ENCODE results near the gene GLG1. TPM values are rescaled to one million over a fixed set of nuclear protein-coding genes. Genes with fewer than 3 reads are reported as not detected.
"Not testable (repeated sequence)": the region's sequence is repeated elsewhere in the genome, so short reads cannot be mapped to it uniquely, and the experiment has no call there.

Gene GLG1
- total and polyA plus RNA-seq, 4 donors = 107 to 149 (median 121) TPM

DNA sequence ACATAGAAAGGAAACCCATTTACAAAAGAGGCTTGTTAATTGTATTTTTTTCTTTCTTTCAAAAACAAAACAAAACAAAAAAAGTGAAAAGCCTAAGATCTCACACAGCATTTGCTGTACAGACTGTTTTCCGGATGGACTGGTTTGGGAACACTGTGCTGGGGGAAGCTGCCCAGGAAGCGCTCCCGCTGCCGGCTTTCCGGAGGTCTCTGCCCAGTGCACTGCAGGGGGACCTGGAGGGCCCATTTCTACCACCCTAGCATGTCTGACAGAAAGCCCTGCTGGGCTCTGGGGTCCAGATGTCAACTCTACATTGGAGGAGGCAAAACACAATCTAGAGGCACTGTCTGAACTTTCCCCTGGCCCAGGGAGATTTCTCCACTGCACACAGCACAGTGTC lies 159.3 kb downstream of the GLG1 start:
- H3K4me3 ChIP-seq (ENCODE audit: low read depth, low read length) = no peak overlapping the region
- peaks cover 50% of the 10 kb centered on the region for H3K36me3 ChIP-seq (ENCODE audit: control insufficient read depth, insufficient read depth, low read length)
- H3K27me3 ChIP-seq (ENCODE audit: control insufficient read depth, insufficient read depth, low read length) = no peaks in the 10 kb centered on the region
- WGBS (ENCODE audit: insufficient coverage) = 96% methylated on average over 5 of the region's 5 CpGs
- H3K4me1 ChIP-seq (ENCODE audit: control insufficient read depth, insufficient read depth, low read length) = no peaks in the 10 kb centered on the region
- DNase-seq (ENCODE audit: low read depth in 4 of 6, low spot score in 6 of 6) = no peak
- no peak overlapping the region for H3K27ac ChIP-seq (ENCODE audit: low read depth, low read length)
- H3K9me3 ChIP-seq (ENCODE audit: control insufficient read depth, insufficient read depth, low read length) = no peaks in the 10 kb centered on the region

DNA sequence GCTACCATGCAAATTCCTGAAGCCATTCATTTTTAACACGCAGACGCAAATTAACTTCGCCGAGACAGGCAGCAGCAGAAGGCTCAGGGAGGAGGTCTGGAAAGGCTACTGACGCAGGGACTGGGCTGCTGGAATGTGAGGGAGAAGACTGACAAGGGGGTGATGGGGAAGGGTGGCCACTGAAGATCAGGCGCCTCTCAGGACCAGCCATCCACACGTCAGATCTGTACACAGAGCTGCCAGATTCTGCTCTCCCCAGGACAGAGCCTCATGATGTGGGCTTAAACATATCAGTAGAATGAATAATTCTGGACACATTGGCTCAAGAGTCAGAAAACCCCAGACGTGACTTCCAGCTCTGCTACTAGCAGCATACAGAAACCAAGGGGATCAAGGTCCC lies 160.0 kb downstream of the GLG1 start:
- 90% methylated on average over 6 of the region's 8 CpGs for WGBS (ENCODE audit: insufficient coverage)

DNA sequence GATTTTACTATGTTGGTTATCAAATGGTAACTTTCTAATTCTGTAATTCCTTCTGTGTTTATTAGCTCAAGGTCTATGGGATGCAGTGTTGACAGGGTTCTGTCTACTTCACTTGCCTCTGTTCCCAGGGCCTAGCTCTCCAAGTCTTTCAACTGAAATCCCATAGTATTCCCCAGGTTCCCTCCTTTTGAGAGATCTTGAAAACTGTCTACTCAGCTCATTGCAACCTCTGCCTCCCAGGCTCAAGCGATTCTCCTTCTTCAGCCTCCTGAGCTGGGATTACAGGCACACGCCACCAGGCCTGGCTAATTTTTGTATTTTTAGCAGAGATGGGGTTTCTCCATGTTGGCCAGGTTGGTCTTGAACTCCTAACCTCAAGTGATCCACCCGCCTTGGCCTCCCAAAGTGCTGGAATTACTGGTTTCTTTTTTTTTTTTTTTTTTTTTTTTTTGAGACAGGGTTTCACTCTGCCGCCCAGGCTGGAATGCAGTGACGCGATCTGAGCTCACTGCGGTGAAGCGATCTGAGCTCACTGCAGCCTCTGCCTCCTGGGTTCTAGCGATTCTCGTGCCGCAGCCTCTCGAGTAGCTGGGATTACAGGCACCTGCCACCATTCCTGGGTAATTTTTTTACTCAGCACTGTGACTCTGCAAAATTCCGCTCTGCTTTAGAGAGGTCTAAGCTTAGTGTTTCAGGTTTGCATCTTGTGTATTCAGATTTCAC lies 163.1 kb downstream of the GLG1 start:
- WGBS (ENCODE audit: insufficient coverage) = 97% methylated on average over 9 of the region's 13 CpGs
- H3K4me1 ChIP-seq (ENCODE audit: control insufficient read depth, insufficient read depth, low read length) = not testable (repeated sequence)

More for the DNA sequence above, 160.0 kb downstream of the GLG1 start:
- no peaks in the 10 kb centered on the region for H3K27me3 ChIP-seq (ENCODE audit: control insufficient read depth, insufficient read depth, low read length)
- H3K4me3 ChIP-seq (ENCODE audit: low read depth, low read length) = no peak overlapping the region
- H3K27ac ChIP-seq (ENCODE audit: low read depth, low read length) = no peak overlapping the region
- no peak for DNase-seq (ENCODE audit: low read depth in 4 of 6, low spot score in 6 of 6)
- no peaks in the 10 kb centered on the region for H3K9me3 ChIP-seq (ENCODE audit: control insufficient read depth, insufficient read depth, low read length)
- H3K36me3 ChIP-seq (ENCODE audit: control insufficient read depth, insufficient read depth, low read length) = peaks cover 49% of the 10 kb centered on the region
- H3K4me1 ChIP-seq (ENCODE audit: control insufficient read depth, insufficient read depth, low read length) = no peaks in the 10 kb centered on the region

DNA sequence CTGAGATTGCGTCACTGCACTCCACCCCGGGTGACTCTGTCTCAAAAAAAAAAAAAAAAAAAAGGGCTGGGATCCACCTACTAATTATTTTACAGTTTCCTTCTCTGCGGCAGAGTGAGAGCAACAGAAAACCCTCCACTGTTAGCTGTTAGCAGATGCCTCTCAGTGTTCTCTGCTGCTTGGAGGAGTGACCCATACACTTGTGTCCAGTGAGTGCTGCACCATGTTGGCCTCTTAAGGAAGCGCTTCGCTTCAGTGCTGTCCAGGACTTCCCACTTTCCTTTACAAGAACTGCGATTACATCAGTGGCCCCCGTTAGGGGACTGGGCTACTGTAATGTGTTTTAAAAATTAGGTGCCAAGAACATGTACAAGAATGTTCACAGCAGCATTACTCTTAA lies 167.2 kb downstream of the GLG1 start:
- DNase-seq (ENCODE audit: low read depth in 4 of 6, low spot score in 6 of 6) = no peak
- Histone ChIP-seq H3K27ac (ENCODE audit: low read depth, low read length) (no peak overlapping the region), H3K4me1 (ENCODE audit: control insufficient read depth, insufficient read depth, low read length) (no peaks in the 10 kb centered on the region), H3K9me3 (ENCODE audit: control insufficient read depth, insufficient read depth, low read length) (peaks cover 2% of the 10 kb centered on the region), H3K4me3 (ENCODE audit: low read depth, low read length) (no peak overlapping the region), H3K27me3 (ENCODE audit: control insufficient read depth, insufficient read depth, low read length) (no peaks in the 10 kb centered on the region), H3K36me3 (ENCODE audit: control insufficient read depth, insufficient read depth, low read length) (peaks cover 13% of the 10 kb centered on the region)
- WGBS (ENCODE audit: insufficient coverage) = no CpG with 5 or more reads among the region's 7 CpGs

More for the DNA sequence above, 163.1 kb downstream of the GLG1 start:
- peaks cover 32% of the 10 kb centered on the region for H3K36me3 ChIP-seq (ENCODE audit: control insufficient read depth, insufficient read depth, low read length)
- not testable (repeated sequence) for H3K4me3 ChIP-seq (ENCODE audit: low read depth, low read length); DNase-seq (ENCODE audit: low read depth in 4 of 6, low spot score in 6 of 6); H3K9me3 ChIP-seq (ENCODE audit: control insufficient read depth, insufficient read depth, low read length); H3K27ac ChIP-seq (ENCODE audit: low read depth, low read length); H3K27me3 ChIP-seq (ENCODE audit: control insufficient read depth, insufficient read depth, low read length)

DNA sequence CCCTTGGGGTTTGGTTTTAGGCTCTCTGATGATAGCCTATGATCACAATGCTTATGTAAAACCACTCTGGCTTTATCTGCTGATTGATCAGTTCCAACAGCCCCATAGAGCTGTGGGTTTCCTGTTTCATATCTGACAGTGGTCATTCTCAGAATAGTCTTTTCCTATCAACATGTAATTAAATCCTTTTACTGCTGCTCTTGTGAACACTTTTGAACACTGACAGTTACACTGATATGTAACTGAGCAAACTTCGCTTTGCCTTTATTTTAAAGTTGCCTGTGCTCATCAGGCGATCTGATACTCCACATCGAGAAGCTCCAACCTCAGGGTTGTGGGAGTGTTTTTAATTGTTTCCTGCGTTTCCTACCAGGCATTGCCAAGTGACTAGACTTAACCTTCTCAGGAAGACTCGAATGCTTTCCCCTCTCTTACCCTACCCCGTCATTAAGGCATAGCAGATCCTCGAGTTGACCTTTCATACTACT lies 168.4 kb downstream of the GLG1 start:
- H3K27ac ChIP-seq (ENCODE audit: low read depth, low read length) = no peak overlapping the region
- no peak overlapping the region for H3K4me3 ChIP-seq (ENCODE audit: low read depth, low read length)
- peaks cover 2% of the 10 kb centered on the region for H3K9me3 ChIP-seq (ENCODE audit: control insufficient read depth, insufficient read depth, low read length)
- H3K36me3 ChIP-seq (ENCODE audit: control insufficient read depth, insufficient read depth, low read length) = peaks cover 13% of the 10 kb centered on the region
- 100% methylated on average over 2 of the region's 7 CpGs for WGBS (ENCODE audit: insufficient coverage)
- no peak for DNase-seq (ENCODE audit: low read depth in 4 of 6, low spot score in 6 of 6)
- no peaks in the 10 kb centered on the region for H3K27me3 ChIP-seq (ENCODE audit: control insufficient read depth, insufficient read depth, low read length)
- no peaks in the 10 kb centered on the region for H3K4me1 ChIP-seq (ENCODE audit: control insufficient read depth, insufficient read depth, low read length)

DNA sequence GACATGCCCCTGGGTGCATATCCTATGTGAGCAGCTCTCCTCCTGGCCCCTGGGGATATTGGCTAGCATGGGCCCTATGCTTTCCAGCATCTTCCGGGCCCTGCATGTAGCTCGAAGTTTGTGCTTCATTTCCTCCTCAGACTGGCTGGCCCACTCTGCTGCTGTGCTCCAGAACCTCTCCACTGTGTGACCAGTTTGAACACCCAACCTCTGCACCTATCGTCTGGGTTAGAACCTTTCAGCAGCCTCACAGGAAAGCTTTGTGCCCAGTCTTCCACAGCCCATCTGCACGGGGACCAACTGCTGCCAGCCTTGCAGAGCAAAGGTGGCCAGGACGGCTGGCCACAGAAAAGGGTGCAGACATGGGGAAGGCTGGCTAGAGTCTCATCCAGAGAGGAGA lies 175.4 kb downstream of the GLG1 start:
- Histone ChIP-seq H3K4me3 (ENCODE audit: low read depth, low read length) (no peak overlapping the region), H3K27me3 (ENCODE audit: control insufficient read depth, insufficient read depth, low read length) (no peaks in the 10 kb centered on the region), H3K9me3 (ENCODE audit: control insufficient read depth, insufficient read depth, low read length) (peaks cover 1% of the 10 kb centered on the region), H3K27ac (ENCODE audit: low read depth, low read length) (no peak overlapping the region), H3K4me1 (ENCODE audit: control insufficient read depth, insufficient read depth, low read length) (no peaks in the 10 kb centered on the region), H3K36me3 (ENCODE audit: control insufficient read depth, insufficient read depth, low read length) (no peaks in the 10 kb centered on the region)
- 94% methylated on average over 5 of the region's 5 CpGs for WGBS (ENCODE audit: insufficient coverage)
- no peak for DNase-seq (ENCODE audit: low read depth in 4 of 6, low spot score in 6 of 6)

DNA sequence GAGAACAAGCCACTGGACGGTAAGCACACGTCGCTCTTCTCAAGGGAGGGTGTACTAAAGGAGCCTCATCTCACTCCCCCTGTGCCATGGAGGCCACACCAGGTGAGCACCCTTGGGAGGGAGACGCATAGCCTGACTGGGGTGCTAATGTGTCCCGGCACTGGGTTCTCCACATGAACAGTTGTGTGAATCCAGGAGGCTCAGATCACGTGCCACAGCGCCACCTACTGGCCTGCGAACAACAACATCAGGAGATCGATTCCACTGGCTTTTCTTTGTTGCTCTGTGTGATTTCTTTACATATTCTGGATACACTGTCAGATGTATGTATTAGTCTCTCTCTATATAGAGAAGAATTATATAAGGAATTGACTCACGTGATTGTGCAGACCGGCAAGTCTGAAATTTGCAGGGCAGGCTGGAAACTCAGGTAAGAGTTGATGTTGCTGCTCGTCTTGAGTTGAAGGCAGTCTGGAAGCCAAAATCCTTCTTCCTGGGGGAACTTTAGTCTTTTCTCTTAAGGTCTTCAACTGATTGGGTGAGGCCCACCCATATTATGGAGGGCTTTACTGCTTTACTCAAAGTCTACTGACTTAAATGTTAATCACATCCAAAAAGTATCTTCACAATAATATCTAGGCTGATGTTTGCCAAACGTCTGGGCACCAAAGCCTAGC lies 176.7 kb downstream of the GLG1 start:
- WGBS (ENCODE audit: insufficient coverage) = 17% methylated on average over 6 of the region's 13 CpGs
- H3K27me3 ChIP-seq (ENCODE audit: control insufficient read depth, insufficient read depth, low read length); H3K27ac ChIP-seq (ENCODE audit: low read depth, low read length); H3K4me3 ChIP-seq (ENCODE audit: low read depth, low read length); H3K4me1 ChIP-seq (ENCODE audit: control insufficient read depth, insufficient read depth, low read length); H3K9me3 ChIP-seq (ENCODE audit: control insufficient read depth, insufficient read depth, low read length); H3K36me3 ChIP-seq (ENCODE audit: control insufficient read depth, insufficient read depth, low read length): not testable (repeated sequence)
- DNase-seq (ENCODE audit: low read depth in 4 of 6, low spot score in 6 of 6) = peak in 3 of 6 donors; percentile 6 to 50 (median 35)

DNA sequence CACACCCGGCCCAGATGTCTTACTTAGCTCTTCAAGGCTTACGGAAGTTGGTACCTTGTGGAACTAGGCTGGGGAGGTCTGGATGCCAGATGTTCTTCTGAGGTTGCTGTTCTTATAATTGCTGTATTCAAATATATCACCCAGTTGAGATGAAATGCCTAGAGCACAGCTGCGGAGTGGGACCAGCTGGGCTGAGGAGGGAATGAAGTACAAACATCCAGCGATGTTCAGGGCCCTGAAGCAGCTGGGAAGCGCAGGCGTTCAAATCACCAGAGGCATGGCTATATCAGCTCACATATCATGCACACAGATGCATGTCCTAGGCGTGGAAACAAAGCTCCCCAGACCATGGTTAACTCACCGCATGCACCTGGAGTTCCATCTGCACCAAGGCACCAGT lies 178.4 kb downstream of the GLG1 start:
- not testable (repeated sequence) for H3K4me1 ChIP-seq (ENCODE audit: control insufficient read depth, insufficient read depth, low read length); H3K36me3 ChIP-seq (ENCODE audit: control insufficient read depth, insufficient read depth, low read length); H3K27me3 ChIP-seq (ENCODE audit: control insufficient read depth, insufficient read depth, low read length); H3K27ac ChIP-seq (ENCODE audit: low read depth, low read length); H3K9me3 ChIP-seq (ENCODE audit: control insufficient read depth, insufficient read depth, low read length); DNase-seq (ENCODE audit: low read depth in 4 of 6, low spot score in 6 of 6); H3K4me3 ChIP-seq (ENCODE audit: low read depth, low read length)
- no CpG with 5 or more reads among the region's 8 CpGs for WGBS (ENCODE audit: insufficient coverage)

DNA sequence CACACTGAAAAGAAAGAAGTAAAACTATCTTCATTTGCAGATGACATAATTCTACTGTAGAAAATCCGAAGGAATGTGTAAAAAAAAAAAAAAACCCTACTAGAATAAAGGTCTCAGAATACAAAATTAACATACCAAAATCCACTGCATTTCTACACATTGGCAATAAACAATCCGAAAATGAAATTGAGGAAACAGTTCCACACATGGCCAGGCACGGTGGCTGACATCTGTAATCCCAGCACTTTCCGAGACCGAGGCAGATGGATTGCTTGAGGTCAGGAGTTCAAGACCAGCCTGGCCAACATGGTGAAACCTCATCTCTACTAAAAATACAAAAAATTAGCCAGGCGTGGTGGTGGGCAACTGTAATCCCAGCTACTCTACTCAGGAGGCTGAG lies 181.2 kb downstream of the GLG1 start:
- H3K4me3 ChIP-seq (ENCODE audit: low read depth, low read length) = not testable (repeated sequence)
- no CpG with 5 or more reads among the region's 6 CpGs for WGBS (ENCODE audit: insufficient coverage)

DNA sequence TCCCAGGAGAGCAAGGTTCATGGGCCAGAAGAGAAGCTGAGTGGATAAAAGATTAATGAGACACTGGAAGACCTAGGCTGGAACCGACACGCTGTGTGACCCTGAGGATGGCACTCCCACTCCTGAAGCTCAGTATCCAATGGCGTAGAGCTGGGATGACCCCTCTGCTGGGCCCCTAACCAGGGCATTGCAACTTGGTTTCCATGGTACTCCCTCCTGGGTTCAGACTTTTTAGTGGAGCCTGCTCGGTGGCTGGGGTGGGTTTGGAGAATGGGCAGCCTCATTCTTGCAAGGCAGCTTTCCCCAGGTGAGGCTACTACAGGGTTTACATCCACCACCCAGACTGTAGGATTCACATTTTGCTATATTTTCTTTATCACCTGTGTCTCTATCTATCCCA lies 183.2 kb downstream of the GLG1 start:
- not testable (repeated sequence) for H3K9me3 ChIP-seq (ENCODE audit: control insufficient read depth, insufficient read depth, low read length); H3K27me3 ChIP-seq (ENCODE audit: control insufficient read depth, insufficient read depth, low read length); DNase-seq (ENCODE audit: low read depth in 4 of 6, low spot score in 6 of 6); H3K4me1 ChIP-seq (ENCODE audit: control insufficient read depth, insufficient read depth, low read length); H3K27ac ChIP-seq (ENCODE audit: low read depth, low read length); H3K4me3 ChIP-seq (ENCODE audit: low read depth, low read length); H3K36me3 ChIP-seq (ENCODE audit: control insufficient read depth, insufficient read depth, low read length)
- WGBS (ENCODE audit: insufficient coverage) = no CpG with 5 or more reads among the region's 4 CpGs

More for the DNA sequence above, 181.2 kb downstream of the GLG1 start:
- not testable (repeated sequence) for H3K36me3 ChIP-seq (ENCODE audit: control insufficient read depth, insufficient read depth, low read length); H3K9me3 ChIP-seq (ENCODE audit: control insufficient read depth, insufficient read depth, low read length); H3K27ac ChIP-seq (ENCODE audit: low read depth, low read length); DNase-seq (ENCODE audit: low read depth in 4 of 6, low spot score in 6 of 6); H3K27me3 ChIP-seq (ENCODE audit: control insufficient read depth, insufficient read depth, low read length); H3K4me1 ChIP-seq (ENCODE audit: control insufficient read depth, insufficient read depth, low read length)

Measured in spinal cord (tissue), 10 donors.